Endothelial cell of umbilical vein (primary cell): Measurements from ENCODE around the gene ANKS1B. TPM values are rescaled to one million over a fixed set of nuclear protein-coding genes. Genes with fewer than 3 reads are reported as not detected.

Experiments used
- BruUV-seq: library from RNA; stranded (reverse); fragments of 400-500 nt; replicated peaks from 2 replicates; lab custom pipeline; 2021; lab: Mats Ljungman, UMichigan
- CTCF ChIA-PET: fragments of 300-600, 350-600 bp; sonication (Branson Sonifier 250); formaldehyde crosslinking; loops from one replicate; lab custom pipeline; 2021; ENCODE audit warnings: antibody characterized with exemption, inconsistent platforms; lab: Charles Lee
- POLR2A ChIA-PET: fragments of 300-600, 350-600 bp; sonication (Branson Sonifier 250); formaldehyde crosslinking; loops from one replicate; lab custom pipeline; 2021; ENCODE audit warnings: antibody characterized with exemption, inconsistent platforms; lab: Charles Lee
- DNase-seq: peaks from one replicate; pipeline ENCODE4 v3.0.0-alpha.2; 2011; ENCODE audit warnings: low read depth, low spot score
- FAIRE-seq: peaks from 2 replicates; lab custom pipeline; 2011; peaks lifted over from hg19 to GRCh38; lab: Jason Lieb, UNC
- H2AFZ ChIP-seq: 2 replicates; pipeline ENCODE4 v1.6.0; 2012; ENCODE audit warnings: low read depth, low read length, control low read depth, inconsistent platforms
- H3K27ac ChIP-seq: 2 replicates; pipeline ENCODE4 v1.5.1; 2011; ENCODE audit warnings: low read depth, mild to moderate bottlenecking, control low read depth, low read length, moderate library complexity; ENCODE audit not compliant: insufficient read depth
- H3K27me3 ChIP-seq, 2 experiments: 2 replicates each; pipeline versions ENCODE4 v1.6.0 to v1.6.1; 2011; ENCODE audit warnings: low read length in 2 of 2, mixed read lengths in 1 of 2; ENCODE audit not compliant: control insufficient read depth in 2 of 2, insufficient read depth in 2 of 2
- H3K36me3 ChIP-seq, 2 experiments: 2 replicates in 1 of 2; 3 replicates in 1 of 2; pipeline ENCODE4 v1.5.1; 2011; ENCODE audit warnings: low read length in 2 of 2, mild to moderate bottlenecking in 1 of 2, moderate library complexity in 1 of 2; ENCODE audit not compliant: control insufficient read depth in 2 of 2, insufficient read depth in 2 of 2; ENCODE audit errors: extremely low read depth in 1 of 2
- H3K4me1 ChIP-seq: 3 replicates; pipeline ENCODE4 v1.5.1; 2011; ENCODE audit warnings: mild to moderate bottlenecking, low read length; ENCODE audit not compliant: control insufficient read depth, insufficient read depth; ENCODE audit errors: extremely low read depth
- H3K4me2 ChIP-seq: 2 replicates; pipeline ENCODE4 v1.6.1; 2011; ENCODE audit warnings: low read length, control low read depth, mixed read lengths; ENCODE audit not compliant: insufficient read depth
- H3K4me3 ChIP-seq, 3 experiments: fragments of 200-600 bp in 1 of 3; sonication (generic), shearing (Covaris generic) in 1 of 3; replicated peaks in 1 of 3; 2 replicates each; pipeline ENCODE4 v1.5.1; 2011 to 2016; ENCODE audit warnings: control low read depth in 3 of 3, low read length in 3 of 3, mild to moderate bottlenecking in 2 of 3, inconsistent platforms in 1 of 3, low read depth in 1 of 3, moderate library complexity in 1 of 3; ENCODE audit not compliant: insufficient read depth in 1 of 3
- H3K79me2 ChIP-seq: 2 replicates; pipeline ENCODE4 v1.6.0; 2012; ENCODE audit warnings: low read length, inconsistent platforms; ENCODE audit not compliant: control insufficient read depth, insufficient read depth
- H3K9ac ChIP-seq: replicated peaks from 2 replicates; pipeline ENCODE3; 2011; ENCODE audit warnings: low read length, control low read depth; ENCODE audit not compliant: insufficient read depth; ENCODE audit errors: extremely low read depth
- H3K9me1 ChIP-seq: replicated peaks from 3 replicates; pipeline ENCODE4 v1.6.0; 2011; ENCODE audit warnings: mild to moderate bottlenecking, low read length; ENCODE audit not compliant: control insufficient read depth, insufficient read depth; ENCODE audit errors: extremely low read depth
- H3K9me3 ChIP-seq: replicated peaks from 2 replicates; pipeline ENCODE4 v1.5.1; 2012; ENCODE audit warnings: low read length, inconsistent platforms; ENCODE audit not compliant: control insufficient read depth, insufficient read depth
- H4K20me1 ChIP-seq: replicated peaks from 2 replicates; pipeline ENCODE3; 2011; ENCODE audit warnings: mild to moderate bottlenecking, low read length; ENCODE audit not compliant: control insufficient read depth, insufficient read depth; ENCODE audit errors: extremely low read depth
- CTCF ChIP-seq, 2 donors: IDR thresholded peaks; 1 replicate in 1 of 2; 2 replicates in 1 of 2; pipeline ENCODE4 v1.5.1; 2011; ENCODE audit warnings: low read length in 2 of 2, mild to moderate bottlenecking in 2 of 2, moderate library complexity in 2 of 2, control low read depth in 1 of 2, inconsistent platforms in 1 of 2, low read depth in 1 of 2; ENCODE audit not compliant: insufficient read depth in 1 of 2; ENCODE audit errors: extremely low read depth in 1 of 2
- EZH2 ChIP-seq: IDR thresholded peaks from 2 replicates; pipeline ENCODE4 v1.6.1; 2012; ENCODE audit warnings: borderline replicate concordance, low read depth, mild to moderate bottlenecking, moderate library complexity, low read length, inconsistent platforms; ENCODE audit not compliant: severe bottlenecking
- FOS ChIP-seq: IDR thresholded peaks from 2 replicates; pipeline ENCODE4 v1.6.1; 2011; ENCODE audit warnings: mild to moderate bottlenecking, low read length, moderate library complexity, borderline replicate concordance; ENCODE audit not compliant: insufficient read depth
- GATA2 ChIP-seq: IDR thresholded peaks from 2 replicates; pipeline ENCODE4 v1.7.0; 2011; ENCODE audit warnings: low read depth, mild to moderate bottlenecking, moderate library complexity, mixed read lengths, low read length; ENCODE audit not compliant: insufficient read length, insufficient read depth
- JUN ChIP-seq: IDR thresholded peaks from 2 replicates; pipeline ENCODE4 v1.6.1; 2011; ENCODE audit warnings: borderline replicate concordance, low read depth; ENCODE audit not compliant: insufficient read length, insufficient read depth
- MYC ChIP-seq: IDR thresholded peaks from one replicate; pipeline ENCODE4 v1.6.1; 2011; ENCODE audit warnings: mild to moderate bottlenecking, low read depth, low read length
- POLR2A ChIP-seq: IDR thresholded peaks from 2 replicates; pipeline ENCODE4 v1.6.1; 2012; ENCODE audit warnings: low read depth, mild to moderate bottlenecking, control low read depth, low read length
- POLR2AphosphoS5 ChIP-seq: IDR thresholded peaks from 2 replicates; pipeline ENCODE4 v1.6.1; 2012; ENCODE audit warnings: low read depth, mild to moderate bottlenecking, control low read depth, low read length, moderate library complexity; ENCODE audit not compliant: insufficient read depth
- dilution Hi-C: fragments of 300-500 bp; cut with MboI; formaldehyde crosslinking; loops from one replicate; pipeline ENCODE4 v1.15.0; 2019; ENCODE audit warnings: low sequenced_read_pairs; ENCODE audit not compliant: extremely low pct_ligation_motif_present
- intact Hi-C: fragments of 100-400 bp; cut with micrococcal nuclease; formaldehyde crosslinking; loops from one replicate; pipeline ENCODE4 v1.10.0; 2022
- polyA plus RNA-seq, 4 experiments: library from polyadenylated mRNA; depleted of rRNA in 3 of 4; stranded (reverse) in 3 of 4; unstranded in 1 of 4; fragments of >200 nt; gene quantifications; 2 replicates each; pipeline versions ENCODE4 v1.2.1 to v1.2.3, GENCODE V29; 2011 to 2012; ENCODE audit warnings: missing spikeins in 1 of 4
- total RNA-seq: library from RNA; stranded (reverse); gene quantifications from 2 replicates; pipeline ENCODE4 v1.2.3, GENCODE V29; 2021
- TF ChIP-seq, protein P1 (sequence below): IDR thresholded peaks from 2 replicates; pipeline ENCODE4 v1.6.1; 2011; ENCODE audit not compliant: insufficient read depth, insufficient read length

The ANKS1B gene
- total and polyA plus RNA-seq, 2 donors (not counting 3 experiments of a cell fraction or from before 2014, with no cell fraction given): 0.15 to 0.38 TPM

DNA sequence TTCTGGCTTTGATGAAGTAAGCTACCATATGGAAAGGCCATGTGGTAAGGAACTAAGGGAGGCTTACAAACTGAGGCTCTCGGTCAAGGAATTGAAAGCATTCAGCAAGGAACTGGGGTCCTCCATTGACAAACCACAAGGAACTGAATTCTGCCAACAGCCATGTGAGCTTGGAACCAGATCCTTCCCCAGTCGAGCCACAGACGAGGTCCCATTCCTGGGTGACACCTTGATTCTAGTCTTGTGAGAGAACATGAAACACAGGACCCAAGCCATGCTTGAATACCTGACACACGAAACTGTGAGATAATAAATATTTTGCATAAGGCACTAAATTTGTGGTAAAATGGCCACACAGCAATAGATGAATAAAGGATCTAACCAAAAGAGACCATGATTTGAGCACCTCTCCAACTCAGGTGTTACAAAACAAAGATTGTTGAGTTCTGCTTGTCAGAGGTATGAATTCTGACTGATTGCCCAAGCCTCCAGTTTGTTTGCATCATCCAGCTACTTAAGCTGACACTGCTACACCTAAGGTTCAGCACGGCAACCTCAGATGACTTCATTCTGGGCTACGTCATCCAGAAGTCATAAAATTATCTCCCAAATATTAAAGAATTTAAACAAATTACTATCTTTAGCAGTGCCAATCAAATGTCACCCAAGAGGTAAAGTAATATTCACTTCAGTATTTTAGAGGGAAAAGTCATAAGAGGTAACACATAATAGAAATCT lies 277.8 kb downstream of the ANKS1B start:
- intact Hi-C loops: no loop called here
- Histone ChIP-seq H3K4me3 (no peak overlapping the region), H3K4me1 (no peaks in the 10 kb centered on the region), H3K27me3 (no peaks in the 10 kb centered on the region), H2AFZ (no peak overlapping the region), H3K4me2 (no peak overlapping the region), H3K27ac (no peak overlapping the region), H3K9me1 (no peaks in the 10 kb centered on the region), H3K79me2 (no peaks in the 10 kb centered on the region), H3K9ac (no peak overlapping the region), H3K36me3 (no peaks in the 10 kb centered on the region), H4K20me1 (no peaks in the 10 kb centered on the region), H3K9me3 (peaks cover 2% of the 10 kb centered on the region)
- POLR2A ChIA-PET: no interaction called here
- dilution Hi-C loops: no loop called here
- BruUV-seq: no TSS peak
- FAIRE-seq: no peak
- DNase-seq: no peak
- TF ChIP-seq JUN: no peak
- no peak for TF ChIP-seq POLR2AphosphoS5
- TF ChIP-seq GATA2: no peak
- TF ChIP-seq POLR2A: no peak
- TF ChIP-seq EZH2: no peak
- TF ChIP-seq, protein P1, sequence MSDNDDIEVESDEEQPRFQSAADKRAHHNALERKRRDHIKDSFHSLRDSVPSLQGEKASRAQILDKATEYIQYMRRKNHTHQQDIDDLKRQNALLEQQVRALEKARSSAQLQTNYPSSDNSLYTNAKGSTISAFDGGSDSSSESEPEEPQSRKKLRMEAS: no peak
- no peak for TF ChIP-seq FOS
- no peak for TF ChIP-seq CTCF (IDR thresholded peaks at IDR 0.05; ENCODE audit: extremely low read depth in 1 of 2, insufficient read depth in 1 of 2, low read depth in 1 of 2, low read length in 2 of 2)
- TF ChIP-seq MYC: no peak
- CTCF ChIA-PET: no interaction called here
